Spinal cord (tissue), 10 donors: ENCODE results near the gene IGFN1. TPM values are rescaled to one million over a fixed set of nuclear protein-coding genes. Genes with fewer than 3 reads are reported as not detected.

Experiments
- DNase-seq, 6 donors: peaks; one replicate each; pipeline versions ENCODE4 v3.0.0 to v3.0.0-alpha.2; 2013 to 2015; ENCODE audit warnings: low spot score in 6 of 6, low read depth in 4 of 6
- H3K27ac ChIP-seq: one replicate; pipeline ENCODE4 v1.5.1; 2013; ENCODE audit warnings: low read depth, low read length, control low read depth
- H3K27me3 ChIP-seq: one replicate; pipeline ENCODE4 v1.6.1; 2013; ENCODE audit warnings: low read length; ENCODE audit not compliant: control insufficient read depth, insufficient read depth
- H3K36me3 ChIP-seq: one replicate; pipeline ENCODE4 v1.6.1; 2013; ENCODE audit warnings: low read length; ENCODE audit not compliant: control insufficient read depth, insufficient read depth
- H3K4me1 ChIP-seq: one replicate; pipeline ENCODE4 v1.6.1; 2013; ENCODE audit warnings: low read length; ENCODE audit not compliant: control insufficient read depth, insufficient read depth
- H3K4me3 ChIP-seq: one replicate; pipeline ENCODE4 v1.5.1; 2013; ENCODE audit warnings: low read depth, low read length, control low read depth
- H3K9me3 ChIP-seq: one replicate; pipeline ENCODE4 v1.6.1; 2013; ENCODE audit warnings: low read length; ENCODE audit not compliant: control insufficient read depth, insufficient read depth
- WGBS: methylation state at CpG from one replicate; pipeline ENCODE4 v1.1.5; 2013; ENCODE audit warnings: missing lambda C conversion rate; ENCODE audit not compliant: insufficient coverage; 5-methylcytosine and 5-hydroxymethylcytosine counted together
- polyA plus RNA-seq, 2 donors: library from polyadenylated mRNA; unstranded; fragments of 120-200 nt; gene quantifications; one replicate each; pipeline ENCODE4 v1.2.1, GENCODE V29; 2013; ENCODE audit not compliant: insufficient read length in 2 of 2
- total RNA-seq, 2 donors: library from RNA; depleted of rRNA in 1 of 2; stranded (reverse); fragments of 120-200 nt in 1 of 2; fragments of >200 nt in 1 of 2; gene quantifications; one replicate each; pipeline versions ENCODE4 v1.2.3 to v1.2.4, GENCODE V29; 2013 to 2014
- donor health status: healthy.

The IGFN1 gene
- total and polyA plus RNA-seq, 4 donors = 2.0 to 10.4 (median 3.3) TPM

GRCh38 chr1:201214461-201214860, 23.8 kb downstream of the IGFN1 start:
- Histone ChIP-seq H3K4me3 (no peak overlapping the region), H3K9me3 (no peaks in the 10 kb centered on the region), H3K27me3 (no peaks in the 10 kb centered on the region), H3K36me3 (no peaks in the 10 kb centered on the region), H3K4me1 (peaks cover 5% of the 10 kb centered on the region), H3K27ac (no peak overlapping the region)
- DNase-seq = no peak
- WGBS = 64% methylated on average over 3 of the region's 4 CpGs

- Histone ChIP-seq H3K36me3 (no peaks in the 10 kb centered on the region), H3K4me1 (peaks cover 5% of the 10 kb centered on the region), H3K4me3 (no peak overlapping the region), H3K9me3 (no peaks in the 10 kb centered on the region), H3K27me3 (no peaks in the 10 kb centered on the region), H3K27ac (no peak overlapping the region)
- no peak for DNase-seq
- 83% methylated on average over 5 of the region's 5 CpGs for WGBS
Measured at GRCh38 chr1:201214886-201215285, 24.3 kb downstream of the IGFN1 start.

GRCh38 chr1:201215531-201216357, 25.1 kb downstream of the IGFN1 start:
- Histone ChIP-seq H3K4me1 (peaks cover 5% of the 10 kb centered on the region), H3K27me3 (no peaks in the 10 kb centered on the region), H3K36me3 (no peaks in the 10 kb centered on the region), H3K4me3 (no peak overlapping the region), H3K27ac (no peak overlapping the region), H3K9me3 (no peaks in the 10 kb centered on the region)
- 81% methylated on average over 7 of the region's 12 CpGs for WGBS
- DNase-seq = no peak

GRCh38 chr1:201216395-201217085, 25.9 kb downstream of the IGFN1 start:
- Histone ChIP-seq H3K4me3 (no peak overlapping the region), H3K9me3 (no peaks in the 10 kb centered on the region), H3K4me1 (peaks cover 5% of the 10 kb centered on the region), H3K27me3 (no peaks in the 10 kb centered on the region), H3K27ac (no peak overlapping the region), H3K36me3 (no peaks in the 10 kb centered on the region)
- DNase-seq = no peak
- 82% methylated on average over 19 of the region's 20 CpGs for WGBS

- H3K36me3 ChIP-seq = no peaks in the 10 kb centered on the region
- no peaks in the 10 kb centered on the region for H3K27me3 ChIP-seq
- H3K4me1 ChIP-seq = peaks cover 5% of the 10 kb centered on the region
- no peak overlapping the region for H3K27ac ChIP-seq
- no peak for DNase-seq
- H3K4me3 ChIP-seq = no peak overlapping the region
- WGBS = 92% methylated on average over 14 of the region's 14 CpGs
- no peaks in the 10 kb centered on the region for H3K9me3 ChIP-seq
Measured at GRCh38 chr1:201217146-201217545, 26.5 kb downstream of the IGFN1 start.

GRCh38 chr1:201217851-201218250, 27.2 kb downstream of the IGFN1 start:
- no peak overlapping the region for H3K4me3 ChIP-seq
- DNase-seq = no peak
- no peaks in the 10 kb centered on the region for H3K27me3 ChIP-seq
- WGBS = 100% methylated on average over 2 of the region's 3 CpGs
- H3K9me3 ChIP-seq = no peaks in the 10 kb centered on the region
- H3K36me3 ChIP-seq = no peaks in the 10 kb centered on the region
- no peak overlapping the region for H3K27ac ChIP-seq
- peaks cover 5% of the 10 kb centered on the region for H3K4me1 ChIP-seq

- 86% methylated on average over 10 of the region's 10 CpGs for WGBS
- Histone ChIP-seq H3K27ac (no peak overlapping the region), H3K36me3 (no peaks in the 10 kb centered on the region), H3K27me3 (no peaks in the 10 kb centered on the region), H3K9me3 (no peaks in the 10 kb centered on the region), H3K4me3 (no peak overlapping the region), H3K4me1 (peaks cover 5% of the 10 kb centered on the region)
- no peak for DNase-seq
Measured at GRCh38 chr1:201218409-201218808, 27.8 kb downstream of the IGFN1 start.

GRCh38 chr1:201219481-201220387, 29.1 kb downstream of the IGFN1 start:
- no peak for DNase-seq
- H3K4me1 ChIP-seq = peaks cover 5% of the 10 kb centered on the region
- 90% methylated on average over 6 of the region's 7 CpGs for WGBS

GRCh38 chr1:201220388-201220715, 29.7 kb downstream of the IGFN1 start:
- H3K4me3 ChIP-seq = no peak overlapping the region
- WGBS = 100% methylated on average over 1 of the region's 1 CpG
- no peaks in the 10 kb centered on the region for H3K27me3 ChIP-seq
- H3K27ac ChIP-seq = no peak overlapping the region
- no peaks in the 10 kb centered on the region for H3K9me3 ChIP-seq
- no peak for DNase-seq
- no peaks in the 10 kb centered on the region for H3K36me3 ChIP-seq
- H3K4me1 ChIP-seq = peaks cover 5% of the 10 kb centered on the region

More at GRCh38 chr1:201219481-201220387, 29.1 kb downstream of the IGFN1 start:
- Histone ChIP-seq H3K36me3 (no peaks in the 10 kb centered on the region), H3K9me3 (no peaks in the 10 kb centered on the region), H3K27me3 (no peaks in the 10 kb centered on the region), H3K4me3 (no peak overlapping the region), H3K27ac (no peak overlapping the region)
